Measurements from ENCODE around the gene NF1.

NF1 gene

GRCh38 chr17:31413874-31414549 is 319.2 kb downstream of the NF1 start:
- DNase-seq = peak; percentile 58 to 97 (median 78)
- intact Hi-C loops (cut with DNase I) = loop anchor here (2.0 kb wide), 1 partner anchor 21 kb away; no protein-coding TSS in a partner anchor

- intact Hi-C loops (cut with DNase I) = no loop called here
- DNase-seq = peak in 2 of 10 donors; percentile 21 to 73
Observed at GRCh38 chr17:31414550-31414918, 319.8 kb downstream of the NF1 start.

- intact Hi-C loops (cut with DNase I) = no loop called here
- DNase-seq = peak in 4 of 10 donors; percentile 7 to 77 (median 31)
Observed at GRCh38 chr17:31415004-31415454, 320.3 kb downstream of the NF1 start.

- DNase-seq = peak in 4 of 10 donors; percentile 26 to 78 (median 51)
- intact Hi-C loops (cut with DNase I) = no loop called here
Observed at GRCh38 chr17:31415640-31416502, 321.1 kb downstream of the NF1 start.

GRCh38 chr17:31416503-31416923 is 321.7 kb downstream of the NF1 start:
- intact Hi-C loops (cut with DNase I) = no loop called here
- peak; percentile 75 to 98 (median 86) for DNase-seq

GRCh38 chr17:31417051-31417792 is 322.4 kb downstream of the NF1 start:
- peak in 4 of 10 donors; percentile 14 to 81 (median 46) for DNase-seq
- intact Hi-C loops (cut with DNase I) = no loop called here

GRCh38 chr17:31418773-31419350 is 324.1 kb downstream of the NF1 start:
- peak in 2 of 10 donors; percentile 2 to 35 for DNase-seq
- intact Hi-C loops (cut with DNase I) = no loop called here

GRCh38 chr17:31422443-31422842 is 327.7 kb downstream of the NF1 start:
- no peak for DNase-seq
- intact Hi-C loops (cut with DNase I) = no loop called here

GRCh38 chr17:31424944-31425281 is 330.1 kb downstream of the NF1 start:
- intact Hi-C loops (cut with DNase I) = no loop called here
- DNase-seq = peak in 1 of 10 donors; percentile 8

- DNase-seq = peak in 9 of 10 donors; percentile 42 to 93 (median 60)
- intact Hi-C loops (cut with DNase I) = no loop called here
Observed at GRCh38 chr17:31425282-31426040, 330.7 kb downstream of the NF1 start.

Measured in posterior cingulate gyrus (tissue), 11 donors.